ENCODE data around the gene FOXJ1.

Gene FOXJ1

DNA sequence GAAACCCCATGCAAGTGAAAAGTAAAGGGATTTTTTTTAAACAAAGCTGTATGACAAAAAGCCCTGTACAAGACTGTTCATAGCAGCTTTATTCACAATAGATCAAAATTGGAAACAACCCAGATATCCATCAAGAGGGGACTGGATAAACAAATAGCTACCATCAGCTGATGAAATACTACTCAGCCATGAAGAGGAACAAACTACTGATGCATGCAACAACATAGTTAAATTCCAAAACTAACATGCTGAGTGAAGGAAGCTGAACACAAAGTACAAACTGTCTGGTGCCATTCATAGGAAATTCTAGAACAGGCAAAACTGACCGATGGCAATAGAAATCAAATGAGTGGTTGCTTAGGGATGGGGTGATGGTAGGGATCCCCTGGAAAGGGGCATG is 15.1 kb downstream of the FOXJ1 start:
- TF ChIP-seq, protein P1, sequence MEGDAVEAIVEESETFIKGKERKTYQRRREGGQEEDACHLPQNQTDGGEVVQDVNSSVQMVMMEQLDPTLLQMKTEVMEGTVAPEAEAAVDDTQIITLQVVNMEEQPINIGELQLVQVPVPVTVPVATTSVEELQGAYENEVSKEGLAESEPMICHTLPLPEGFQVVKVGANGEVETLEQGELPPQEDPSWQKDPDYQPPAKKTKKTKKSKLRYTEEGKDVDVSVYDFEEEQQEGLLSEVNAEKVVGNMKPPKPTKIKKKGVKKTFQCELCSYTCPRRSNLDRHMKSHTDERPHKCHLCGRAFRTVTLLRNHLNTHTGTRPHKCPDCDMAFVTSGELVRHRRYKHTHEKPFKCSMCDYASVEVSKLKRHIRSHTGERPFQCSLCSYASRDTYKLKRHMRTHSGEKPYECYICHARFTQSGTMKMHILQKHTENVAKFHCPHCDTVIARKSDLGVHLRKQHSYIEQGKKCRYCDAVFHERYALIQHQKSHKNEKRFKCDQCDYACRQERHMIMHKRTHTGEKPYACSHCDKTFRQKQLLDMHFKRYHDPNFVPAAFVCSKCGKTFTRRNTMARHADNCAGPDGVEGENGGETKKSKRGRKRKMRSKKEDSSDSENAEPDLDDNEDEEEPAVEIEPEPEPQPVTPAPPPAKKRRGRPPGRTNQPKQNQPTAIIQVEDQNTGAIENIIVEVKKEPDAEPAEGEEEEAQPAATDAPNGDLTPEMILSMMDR (IDR thresholded peaks at IDR 0.05; ENCODE audit: insufficient read depth, low read length, poor library complexity, severe bottlenecking): no peak
- DNase-seq (ENCODE audit: extremely low read depth, insufficient read length): no peak
- H3K4me3 ChIP-seq (replicated peaks; ENCODE audit: low read depth, low read length): no peak overlapping the region
- H3K36me3 ChIP-seq (ENCODE audit: control insufficient read depth, insufficient read depth, low read length): no peaks in the 10 kb centered on the region
- no peaks in the 10 kb centered on the region for H3K27me3 ChIP-seq (replicated peaks; ENCODE audit: control insufficient read depth, insufficient read depth, low read length)

DNA sequence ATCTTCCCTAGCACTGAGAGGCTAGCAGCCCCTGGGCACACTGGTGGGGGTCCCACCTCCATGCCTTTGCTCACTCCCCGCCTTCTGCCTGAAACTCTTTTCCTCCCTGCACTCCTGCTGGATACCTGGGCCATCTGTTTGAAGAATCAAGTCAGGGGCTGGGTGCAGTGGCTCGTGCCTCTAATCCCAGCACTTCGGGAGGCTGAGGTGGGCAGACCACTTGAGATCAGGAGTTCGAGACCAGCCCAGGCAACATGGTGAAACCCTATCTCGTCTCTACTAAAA is 15.7 kb downstream of the FOXJ1 start:
- TF ChIP-seq, protein P1 (IDR thresholded peaks at IDR 0.05; ENCODE audit: insufficient read depth, low read length, poor library complexity, severe bottlenecking): no peak
- no peak overlapping the region for H3K4me3 ChIP-seq (replicated peaks; ENCODE audit: low read depth, low read length)
- no peak for DNase-seq (ENCODE audit: extremely low read depth, insufficient read length)

DNA sequence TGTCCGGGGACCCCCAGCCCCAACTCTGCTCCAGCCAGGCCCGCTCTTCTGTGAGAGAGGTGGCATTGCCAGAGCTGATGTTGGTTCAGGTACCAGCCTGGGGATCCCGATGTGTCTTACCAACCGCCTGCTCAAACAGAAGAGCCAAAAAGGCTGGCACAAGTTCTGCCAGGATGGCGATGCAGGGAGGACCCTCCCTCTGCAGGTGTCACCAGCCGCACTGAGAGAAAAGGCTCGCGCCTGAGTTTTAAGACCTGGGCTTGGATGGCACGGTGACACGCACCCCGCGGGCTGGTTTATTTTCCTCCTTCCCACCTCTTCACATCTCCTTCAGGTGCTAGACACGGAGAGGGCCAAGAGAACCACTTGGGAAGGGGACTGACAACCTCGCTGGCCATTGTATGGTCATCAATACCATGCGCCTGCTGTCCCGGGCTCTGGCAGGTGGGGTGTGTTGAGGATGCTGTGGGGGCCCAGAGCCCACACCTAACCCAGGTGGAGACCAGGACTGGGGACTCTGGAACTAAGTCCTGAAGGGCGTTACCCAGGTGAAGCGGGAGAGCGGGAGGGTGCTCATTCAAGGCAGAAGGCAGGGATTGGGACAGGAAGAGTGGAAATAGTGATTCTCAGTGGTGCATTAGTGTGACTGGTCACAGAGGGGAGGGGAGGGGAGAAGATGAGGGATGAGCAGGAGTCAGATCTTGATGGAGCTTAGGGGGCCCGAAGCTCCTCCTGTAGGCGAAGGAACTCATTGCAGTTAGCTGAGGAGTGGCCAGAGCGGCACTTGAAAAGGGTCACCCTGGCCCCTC is 16.3 kb downstream of the FOXJ1 start:
- TF ChIP-seq, protein P1 (IDR thresholded peaks at IDR 0.05; ENCODE audit: insufficient read depth, low read length, poor library complexity, severe bottlenecking): peak; percentile 49
- H3K36me3 ChIP-seq (ENCODE audit: control insufficient read depth, insufficient read depth, low read length): no peaks in the 10 kb centered on the region
- DNase-seq (ENCODE audit: extremely low read depth, insufficient read length): no peak
- no peak overlapping the region for H3K4me3 ChIP-seq (replicated peaks; ENCODE audit: low read depth, low read length)
- H3K27me3 ChIP-seq (replicated peaks; ENCODE audit: control insufficient read depth, insufficient read depth, low read length): no peaks in the 10 kb centered on the region

More for the DNA sequence above, 15.7 kb downstream of the FOXJ1 start:
- no peaks in the 10 kb centered on the region for H3K27me3 ChIP-seq (replicated peaks; ENCODE audit: control insufficient read depth, insufficient read depth, low read length)
- no peaks in the 10 kb centered on the region for H3K36me3 ChIP-seq (ENCODE audit: control insufficient read depth, insufficient read depth, low read length)

DNA sequence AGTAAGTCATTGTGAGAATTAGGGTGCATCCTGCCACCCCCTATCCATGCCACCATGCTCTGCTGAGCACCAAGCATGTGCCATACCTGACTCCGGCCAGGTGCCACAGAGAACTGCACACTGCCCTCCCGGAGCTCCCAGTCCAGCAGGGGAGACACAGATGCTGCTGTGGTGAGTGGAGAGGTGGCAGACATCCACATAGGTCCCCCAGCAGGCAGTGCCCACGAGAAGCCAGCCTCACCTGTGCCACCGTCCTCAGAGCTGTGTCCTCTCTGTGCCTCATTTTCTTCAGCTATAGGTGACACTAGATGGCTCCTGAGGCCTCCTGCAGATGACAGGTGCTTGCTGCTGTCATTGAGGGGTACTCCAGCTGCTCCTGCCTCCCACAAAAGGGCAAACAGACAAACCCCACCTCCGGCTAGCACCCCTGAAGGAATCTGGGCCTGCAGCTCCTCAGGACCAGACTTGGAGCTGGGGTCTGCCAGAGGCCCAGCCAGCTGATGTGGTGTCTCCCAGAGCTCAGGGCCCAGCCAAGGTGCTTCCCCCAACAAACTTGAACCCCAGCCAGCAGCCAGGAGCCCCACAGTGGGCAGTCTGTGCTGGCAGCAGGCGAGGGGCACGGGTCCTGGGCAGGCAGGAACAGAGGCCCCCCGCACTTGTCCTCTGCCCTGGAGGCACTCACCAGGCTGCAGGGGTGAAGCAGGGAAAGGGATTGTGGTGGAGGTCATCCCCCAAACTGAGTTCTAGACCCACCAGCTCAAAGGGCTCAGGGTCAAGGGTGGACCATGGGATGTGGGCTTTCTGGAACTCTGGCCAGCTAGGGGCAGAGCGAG is 17.1 kb downstream of the FOXJ1 start:
- TF ChIP-seq, protein P1 (IDR thresholded peaks at IDR 0.05; ENCODE audit: insufficient read depth, low read length, poor library complexity, severe bottlenecking): peak; percentile 29
- H3K4me3 ChIP-seq (replicated peaks; ENCODE audit: low read depth, low read length): no peak overlapping the region
- H3K36me3 ChIP-seq (ENCODE audit: control insufficient read depth, insufficient read depth, low read length): no peaks in the 10 kb centered on the region
- no peak for DNase-seq (ENCODE audit: extremely low read depth, insufficient read length)
- H3K27me3 ChIP-seq (replicated peaks; ENCODE audit: control insufficient read depth, insufficient read depth, low read length): no peaks in the 10 kb centered on the region

DNA sequence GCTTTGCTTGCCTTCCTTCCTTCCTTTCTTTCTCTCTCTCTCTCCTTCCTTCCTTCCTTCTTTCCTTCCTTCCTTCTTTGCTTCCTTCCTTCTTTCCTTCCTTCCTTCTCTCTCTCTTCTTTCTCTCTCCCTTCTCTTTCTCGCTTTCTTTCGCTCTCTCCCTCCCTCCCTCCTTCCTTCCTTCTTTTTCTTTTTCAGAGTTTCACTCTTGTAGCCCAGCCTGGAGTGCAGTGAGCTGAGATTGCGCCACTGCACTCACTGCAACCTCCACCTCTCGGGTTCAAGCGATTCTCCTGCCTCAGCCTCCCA is 17.9 kb downstream of the FOXJ1 start:
- Histone ChIP-seq H3K36me3 (ENCODE audit: control insufficient read depth, insufficient read depth, low read length) (no peaks in the 10 kb centered on the region), H3K4me3 (replicated peaks; ENCODE audit: low read depth, low read length) (no peak overlapping the region), H3K27me3 (replicated peaks; ENCODE audit: control insufficient read depth, insufficient read depth, low read length) (no peaks in the 10 kb centered on the region)
- no peak for DNase-seq (ENCODE audit: extremely low read depth, insufficient read length)
- TF ChIP-seq, protein P1 (IDR thresholded peaks at IDR 0.05; ENCODE audit: insufficient read depth, low read length, poor library complexity, severe bottlenecking): no peak
